ENCODE results near the gene EIF2S2. TPM values are rescaled to one million over a fixed set of nuclear protein-coding genes. Genes with fewer than 3 reads are reported as not detected.
"Not testable (repeated sequence)": the region's sequence is repeated elsewhere in the genome, so short reads cannot be mapped to it uniquely, and the experiment has no call there.

EIF2S2 gene, protein sequence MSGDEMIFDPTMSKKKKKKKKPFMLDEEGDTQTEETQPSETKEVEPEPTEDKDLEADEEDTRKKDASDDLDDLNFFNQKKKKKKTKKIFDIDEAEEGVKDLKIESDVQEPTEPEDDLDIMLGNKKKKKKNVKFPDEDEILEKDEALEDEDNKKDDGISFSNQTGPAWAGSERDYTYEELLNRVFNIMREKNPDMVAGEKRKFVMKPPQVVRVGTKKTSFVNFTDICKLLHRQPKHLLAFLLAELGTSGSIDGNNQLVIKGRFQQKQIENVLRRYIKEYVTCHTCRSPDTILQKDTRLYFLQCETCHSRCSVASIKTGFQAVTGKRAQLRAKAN
- 148 and 223 TPM in 2 replicates for total RNA-seq (ENCODE audit: low replicate concordance)

DNA sequence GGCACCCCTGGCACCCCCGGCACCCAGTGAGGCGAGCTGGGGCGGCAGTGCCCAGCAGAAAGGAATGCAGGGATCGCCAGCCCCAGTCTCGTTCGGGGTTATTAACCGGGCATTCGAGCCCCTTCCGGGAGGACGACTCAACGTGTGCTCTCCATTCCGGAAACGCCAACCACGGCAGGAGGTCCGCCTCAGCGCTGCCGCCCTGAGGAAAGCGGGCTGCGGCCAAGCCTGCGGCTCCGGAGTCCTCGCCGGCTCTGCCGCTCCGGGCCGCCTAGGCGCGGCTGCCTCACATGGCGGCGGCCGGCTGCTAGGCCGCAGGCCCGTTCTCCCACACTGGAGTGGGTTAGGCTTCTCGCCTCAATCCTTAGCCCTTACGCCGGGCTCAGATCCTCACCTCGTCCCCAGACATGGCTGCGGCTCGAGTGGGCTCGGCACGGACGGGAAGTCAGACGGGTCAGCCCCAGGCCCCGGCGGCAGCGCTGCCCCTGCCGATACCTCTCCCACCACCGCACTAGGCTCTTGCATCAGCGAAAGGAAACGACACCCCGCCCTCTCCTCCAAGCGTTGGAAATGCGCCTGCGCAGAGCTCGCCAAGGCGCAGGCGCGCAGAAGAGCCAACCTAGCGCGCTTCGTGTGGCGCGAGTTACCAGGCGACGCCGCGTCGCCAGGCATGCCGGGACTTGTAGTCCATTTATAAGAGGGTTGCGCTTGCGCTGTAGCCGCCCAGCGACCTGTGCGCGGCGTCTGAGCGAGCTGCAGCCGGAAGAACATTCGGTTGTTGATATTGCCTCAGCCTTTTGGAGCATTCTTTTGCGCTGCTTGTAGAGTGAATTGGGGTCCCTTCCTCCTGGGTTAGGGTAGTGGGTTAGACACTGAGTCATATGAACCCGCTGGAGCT, at the start of gene EIF2S2:
Gene EIF2S2, minus strand, starts transcription at position 542 of the 898 bp plus-strand sequence. Its CDS starts 133 bp downstream, at position 409.
- peak; percentile 98 for DNase-seq (ENCODE audit: low read depth)
- TF ChIP-seq, protein P1, sequence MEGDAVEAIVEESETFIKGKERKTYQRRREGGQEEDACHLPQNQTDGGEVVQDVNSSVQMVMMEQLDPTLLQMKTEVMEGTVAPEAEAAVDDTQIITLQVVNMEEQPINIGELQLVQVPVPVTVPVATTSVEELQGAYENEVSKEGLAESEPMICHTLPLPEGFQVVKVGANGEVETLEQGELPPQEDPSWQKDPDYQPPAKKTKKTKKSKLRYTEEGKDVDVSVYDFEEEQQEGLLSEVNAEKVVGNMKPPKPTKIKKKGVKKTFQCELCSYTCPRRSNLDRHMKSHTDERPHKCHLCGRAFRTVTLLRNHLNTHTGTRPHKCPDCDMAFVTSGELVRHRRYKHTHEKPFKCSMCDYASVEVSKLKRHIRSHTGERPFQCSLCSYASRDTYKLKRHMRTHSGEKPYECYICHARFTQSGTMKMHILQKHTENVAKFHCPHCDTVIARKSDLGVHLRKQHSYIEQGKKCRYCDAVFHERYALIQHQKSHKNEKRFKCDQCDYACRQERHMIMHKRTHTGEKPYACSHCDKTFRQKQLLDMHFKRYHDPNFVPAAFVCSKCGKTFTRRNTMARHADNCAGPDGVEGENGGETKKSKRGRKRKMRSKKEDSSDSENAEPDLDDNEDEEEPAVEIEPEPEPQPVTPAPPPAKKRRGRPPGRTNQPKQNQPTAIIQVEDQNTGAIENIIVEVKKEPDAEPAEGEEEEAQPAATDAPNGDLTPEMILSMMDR (IDR thresholded peaks at IDR 0.05; ENCODE audit: insufficient read depth, low read length): no peak
- H3K4me3 ChIP-seq (ENCODE audit: low read depth, low read length): peak within 1 kb of the TSS; percentile 96

DNA sequence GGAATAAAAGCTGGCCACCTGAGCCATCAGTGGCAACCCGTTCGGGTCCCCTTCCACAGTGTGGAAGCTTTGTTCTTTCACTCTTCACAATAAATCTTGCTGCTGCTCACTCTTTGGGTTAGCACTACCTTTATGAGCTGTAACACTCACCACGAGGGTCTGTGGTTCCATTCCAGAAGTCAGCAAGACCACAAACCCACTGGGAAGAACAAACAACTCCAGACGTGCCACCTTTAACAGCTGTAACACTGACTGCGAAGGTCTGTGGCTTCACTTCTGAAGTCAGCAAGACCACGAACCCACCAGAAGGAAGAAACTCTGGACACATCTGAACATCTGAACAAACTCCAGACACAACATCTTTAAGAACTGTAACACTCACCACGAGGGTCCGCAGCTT, 45.7 kb upstream of the EIF2S2 start:
- not testable (repeated sequence) for DNase-seq (ENCODE audit: low read depth); H3K4me3 ChIP-seq (ENCODE audit: low read depth, low read length)

DNA sequence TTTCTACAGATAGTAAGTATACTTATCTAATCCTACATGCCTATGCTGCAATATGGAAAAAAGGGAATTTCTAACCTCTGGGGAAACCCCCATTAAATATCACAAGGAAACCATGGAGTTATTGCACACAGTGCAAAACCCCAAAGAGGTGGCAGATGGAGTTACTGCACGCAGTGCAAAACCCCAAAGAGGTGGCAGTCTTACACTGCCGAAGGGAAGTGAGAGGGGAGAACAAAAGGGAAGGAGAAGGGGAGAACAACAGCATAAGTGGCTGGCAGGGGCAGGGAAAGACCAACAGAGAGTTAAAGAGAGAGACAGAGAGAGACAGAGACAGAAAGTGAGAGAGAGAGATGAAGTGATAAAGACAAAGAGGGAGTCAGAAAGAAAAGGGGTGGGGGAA, 43.8 kb upstream of the EIF2S2 start:
- DNase-seq (ENCODE audit: low read depth): no peak
- TF ChIP-seq, protein P1 (IDR thresholded peaks at IDR 0.05; ENCODE audit: insufficient read depth, low read length): no peak
- H3K4me3 ChIP-seq (ENCODE audit: low read depth, low read length): no peak overlapping the region

DNA sequence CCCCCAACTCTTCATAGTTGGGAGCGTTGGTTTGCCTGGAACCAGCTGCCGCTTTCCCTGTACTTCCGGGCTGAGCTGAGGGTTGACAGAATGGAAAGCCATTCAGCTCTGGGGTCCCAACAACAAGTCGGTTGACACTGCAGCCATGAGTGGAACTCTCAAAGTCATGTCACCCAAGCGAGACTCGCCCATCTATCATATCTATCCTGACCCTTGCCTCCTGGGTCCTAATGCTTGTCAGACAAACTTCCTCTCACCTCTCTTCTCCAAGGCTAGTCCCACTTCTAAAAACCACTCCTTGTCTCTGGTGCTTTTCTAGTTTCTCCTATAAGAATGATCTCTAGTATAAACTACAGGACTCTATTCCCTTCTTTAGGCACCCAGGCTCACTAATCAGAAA, 41.1 kb upstream of the EIF2S2 start:
- H3K4me3 ChIP-seq (ENCODE audit: low read depth, low read length); DNase-seq (ENCODE audit: low read depth): not testable (repeated sequence)

DNA sequence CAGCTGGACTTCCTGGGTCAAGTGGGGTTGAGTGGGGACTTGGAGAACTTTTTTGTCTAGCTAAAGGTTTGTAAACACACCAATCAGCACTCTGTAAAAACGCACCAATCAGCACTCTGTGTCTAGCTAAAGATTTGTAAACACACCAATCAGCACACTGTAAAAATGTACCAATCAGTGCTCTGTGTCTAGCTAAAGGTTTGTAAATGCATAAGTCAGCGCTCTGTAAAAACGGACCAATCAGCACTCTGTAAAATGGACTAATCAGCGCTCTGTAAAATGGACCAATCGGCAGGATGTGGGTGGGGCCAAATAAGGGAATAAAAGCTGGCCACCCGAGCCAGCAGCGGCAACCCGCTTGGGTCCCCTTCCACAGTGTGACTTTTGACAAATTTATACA, 40.0 kb upstream of the EIF2S2 start:
- not testable (repeated sequence) for DNase-seq (ENCODE audit: low read depth); H3K4me3 ChIP-seq (ENCODE audit: low read depth, low read length)

DNA sequence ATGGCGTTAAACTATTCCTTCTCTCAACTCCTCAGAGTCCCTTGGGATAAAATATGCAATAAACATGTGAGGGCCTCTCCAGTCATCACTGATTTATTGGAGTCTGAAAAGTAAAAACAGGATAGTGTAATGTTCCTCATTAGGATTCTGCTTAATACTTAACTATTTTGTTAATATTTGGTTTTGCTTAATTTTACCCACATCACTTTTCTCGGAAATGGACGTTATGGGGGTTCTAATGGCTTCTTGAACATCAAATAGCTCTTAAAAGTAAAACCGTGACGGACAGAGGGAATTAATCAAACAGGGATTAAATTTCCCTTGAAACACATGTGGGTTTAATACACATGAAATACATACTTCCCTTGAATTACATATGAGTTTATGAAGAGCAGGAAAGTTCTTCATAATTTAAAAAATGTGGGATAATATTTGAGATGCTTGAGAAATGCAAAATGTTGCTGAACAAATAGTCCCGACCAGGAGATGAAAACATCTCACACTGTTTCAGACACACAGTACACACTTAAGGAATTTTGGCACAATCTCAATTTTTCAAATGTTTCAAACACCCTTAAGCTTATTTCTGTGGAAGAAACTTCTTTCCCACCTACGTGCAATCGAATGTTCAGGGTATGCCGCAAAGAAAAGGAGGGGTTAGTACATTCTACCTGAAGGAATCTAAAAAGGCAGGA, 38.4 kb upstream of the EIF2S2 start:
- DNase-seq (ENCODE audit: low read depth): no peak
- TF ChIP-seq, protein P1 (IDR thresholded peaks at IDR 0.05; ENCODE audit: insufficient read depth, low read length): no peak
- H3K4me3 ChIP-seq (ENCODE audit: low read depth, low read length): no peak overlapping the region

DNA sequence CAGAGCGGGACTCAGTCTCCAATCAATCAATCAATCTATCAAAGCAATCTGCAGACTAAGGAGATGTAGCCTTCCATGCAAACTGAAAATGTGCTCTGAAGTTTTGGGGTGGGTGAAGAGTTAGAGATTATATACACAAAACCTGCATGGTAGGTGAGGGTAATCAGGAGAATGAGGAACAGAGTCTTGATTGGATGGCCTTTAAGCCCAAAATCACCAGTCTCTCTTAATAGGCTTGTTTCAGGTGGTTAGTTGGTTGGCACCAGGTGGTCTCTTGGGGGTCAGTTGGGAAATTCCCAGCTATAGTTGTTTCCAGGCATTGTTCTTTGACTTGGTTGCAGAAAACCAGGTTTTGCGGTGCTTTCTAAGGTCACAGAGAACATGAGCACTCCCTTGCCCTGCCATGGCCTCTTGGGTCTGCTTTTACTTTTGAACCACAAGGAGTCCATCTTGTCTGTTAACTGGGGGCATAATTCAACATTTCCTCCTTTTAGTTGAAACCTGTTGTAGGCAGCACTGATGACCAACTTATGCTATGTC, 33.3 kb upstream of the EIF2S2 start:
- no peak overlapping the region for H3K4me3 ChIP-seq (ENCODE audit: low read depth, low read length)
- no peak for DNase-seq (ENCODE audit: low read depth)

More for the DNA sequence above, 33.3 kb upstream of the EIF2S2 start:
- TF ChIP-seq, protein P1 (IDR thresholded peaks at IDR 0.05; ENCODE audit: insufficient read depth, low read length): no peak
